Measurements from ENCODE around the gene VRK1.

DNA sequence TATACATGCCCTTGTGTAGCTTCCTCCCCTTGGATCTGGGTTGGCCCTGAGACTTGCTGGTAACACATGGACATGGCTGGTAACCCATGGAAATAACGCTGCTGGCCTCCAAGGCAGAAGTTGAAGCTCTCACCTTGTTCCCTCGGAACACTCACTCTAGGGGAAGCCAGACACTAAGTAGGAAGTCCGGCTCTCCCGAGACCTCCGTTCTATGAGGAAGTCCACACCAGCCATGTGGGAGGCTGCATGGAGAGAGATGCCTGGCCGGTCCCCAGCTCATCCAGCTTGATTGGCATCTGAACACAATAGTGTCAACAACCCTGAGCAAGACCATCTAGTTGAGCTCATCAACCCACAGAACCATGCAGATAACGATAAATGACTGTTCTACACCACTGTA, 39.7 kb upstream of the VRK1 start:
- TF ChIP-seq, protein P1, sequence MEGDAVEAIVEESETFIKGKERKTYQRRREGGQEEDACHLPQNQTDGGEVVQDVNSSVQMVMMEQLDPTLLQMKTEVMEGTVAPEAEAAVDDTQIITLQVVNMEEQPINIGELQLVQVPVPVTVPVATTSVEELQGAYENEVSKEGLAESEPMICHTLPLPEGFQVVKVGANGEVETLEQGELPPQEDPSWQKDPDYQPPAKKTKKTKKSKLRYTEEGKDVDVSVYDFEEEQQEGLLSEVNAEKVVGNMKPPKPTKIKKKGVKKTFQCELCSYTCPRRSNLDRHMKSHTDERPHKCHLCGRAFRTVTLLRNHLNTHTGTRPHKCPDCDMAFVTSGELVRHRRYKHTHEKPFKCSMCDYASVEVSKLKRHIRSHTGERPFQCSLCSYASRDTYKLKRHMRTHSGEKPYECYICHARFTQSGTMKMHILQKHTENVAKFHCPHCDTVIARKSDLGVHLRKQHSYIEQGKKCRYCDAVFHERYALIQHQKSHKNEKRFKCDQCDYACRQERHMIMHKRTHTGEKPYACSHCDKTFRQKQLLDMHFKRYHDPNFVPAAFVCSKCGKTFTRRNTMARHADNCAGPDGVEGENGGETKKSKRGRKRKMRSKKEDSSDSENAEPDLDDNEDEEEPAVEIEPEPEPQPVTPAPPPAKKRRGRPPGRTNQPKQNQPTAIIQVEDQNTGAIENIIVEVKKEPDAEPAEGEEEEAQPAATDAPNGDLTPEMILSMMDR (IDR thresholded peaks at IDR 0.05), result no peak
- TF ChIP-seq POLR2A (IDR thresholded peaks at IDR 0.05), result no peak
- no peak for TF ChIP-seq POLR2AphosphoS5 (IDR thresholded peaks at IDR 0.05)

Data from upper lobe of left lung (tissue), 4 donors.